NCI-H1436 (cell line): ENCODE results near the gene GTPBP2.

ENCODE experiments used
- DNase-seq: peaks from one replicate; lab custom pipeline; 2025; lab: John Stamatoyannopoulos, UW

Gene GTPBP2

GRCh38 chr6:43575772-43576551, 53.1 kb downstream of the GTPBP2 start, which contains the start of the genes POLH and XPO5:
Gene POLH (plus strand): TSS chr6:43576185. CDS start chr6:43582320, 6,135 bp downstream.
Gene XPO5 (minus strand): TSS chr6:43576038. CDS start chr6:43575864, 174 bp downstream.
- peak; percentile 86 for DNase-seq

GRCh38 chr6:43575105-43575771, 53.8 kb downstream of the GTPBP2 start:
- DNase-seq = no peak

GRCh38 chr6:43572015-43572414, 57.0 kb downstream of the GTPBP2 start:
- DNase-seq = no peak

- DNase-seq = no peak
Observed at GRCh38 chr6:43570876-43571441, 58.1 kb downstream of the GTPBP2 start.
